MM.1S (cell line): Measurements from ENCODE around the gene TRIM41.

Experiments used
- EZH2 ChIP-seq: fragments of 300-600 bp; sonication (generic); optimal IDR thresholded peaks from 2 replicates; pipeline ENCODE3; 2017; ENCODE audit warnings: low read depth, mild to moderate bottlenecking, antibody characterized with exemption, low read length, mixed read lengths
- EZH2phosphoT487 ChIP-seq: fragments of 300-600 bp; sonication (generic); IDR thresholded peaks from 2 replicates; pipeline ENCODE4 v1.6.1; 2018; ENCODE audit warnings: antibody characterized with exemption, low read length
- TF ChIP-seq, protein P1 (sequence below): fragments of 300-600 bp; sonication (generic); IDR thresholded peaks from 2 replicates; pipeline ENCODE4 v1.5.1; 2016; ENCODE audit warnings: antibody characterized with exemption, low read length, mixed read lengths

DNA sequence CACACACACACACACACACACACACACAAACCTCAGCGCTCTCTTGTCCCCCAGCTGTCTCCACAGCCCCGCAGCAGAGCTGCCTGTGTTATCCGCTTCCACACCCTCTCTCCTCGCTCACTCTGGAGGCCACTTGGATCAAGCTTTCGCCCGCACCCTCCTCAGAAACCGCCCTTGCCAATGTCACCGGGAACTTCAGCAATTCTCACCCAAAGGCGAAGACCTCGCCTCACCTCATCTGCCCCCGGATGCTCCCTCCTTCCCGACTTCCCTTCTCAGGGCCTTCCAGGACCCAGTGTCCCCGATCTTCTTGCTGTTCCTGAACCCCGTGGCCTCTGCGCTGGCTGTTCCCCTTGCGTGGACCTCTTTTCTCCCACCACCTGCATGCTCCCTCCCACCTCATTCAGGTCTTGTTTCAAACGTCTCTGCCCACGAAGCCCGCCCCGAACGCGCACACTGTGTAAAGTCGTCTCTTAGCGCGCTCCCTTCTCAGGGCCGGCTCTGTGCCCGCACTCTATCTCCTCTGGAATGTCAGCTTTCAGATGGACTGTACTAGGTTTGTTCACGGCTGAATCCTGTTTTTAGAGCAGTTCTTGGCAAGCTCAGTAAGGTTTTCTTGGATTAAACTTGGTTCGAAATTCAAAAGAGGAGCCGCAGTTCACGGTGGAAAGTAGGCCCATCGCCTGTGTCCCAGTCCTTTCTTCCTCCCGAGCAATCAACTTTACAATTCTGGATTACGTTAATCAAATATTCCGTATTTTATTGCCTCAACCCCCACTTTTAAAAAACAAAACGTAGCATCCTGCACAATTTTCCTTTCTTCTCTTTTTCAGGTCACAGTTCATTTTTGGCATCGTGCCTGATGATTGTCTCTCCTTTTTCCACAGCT lies 17.1 kb upstream of the TRIM41 start:
- TF ChIP-seq EZH2: no peak
- TF ChIP-seq, protein P1, sequence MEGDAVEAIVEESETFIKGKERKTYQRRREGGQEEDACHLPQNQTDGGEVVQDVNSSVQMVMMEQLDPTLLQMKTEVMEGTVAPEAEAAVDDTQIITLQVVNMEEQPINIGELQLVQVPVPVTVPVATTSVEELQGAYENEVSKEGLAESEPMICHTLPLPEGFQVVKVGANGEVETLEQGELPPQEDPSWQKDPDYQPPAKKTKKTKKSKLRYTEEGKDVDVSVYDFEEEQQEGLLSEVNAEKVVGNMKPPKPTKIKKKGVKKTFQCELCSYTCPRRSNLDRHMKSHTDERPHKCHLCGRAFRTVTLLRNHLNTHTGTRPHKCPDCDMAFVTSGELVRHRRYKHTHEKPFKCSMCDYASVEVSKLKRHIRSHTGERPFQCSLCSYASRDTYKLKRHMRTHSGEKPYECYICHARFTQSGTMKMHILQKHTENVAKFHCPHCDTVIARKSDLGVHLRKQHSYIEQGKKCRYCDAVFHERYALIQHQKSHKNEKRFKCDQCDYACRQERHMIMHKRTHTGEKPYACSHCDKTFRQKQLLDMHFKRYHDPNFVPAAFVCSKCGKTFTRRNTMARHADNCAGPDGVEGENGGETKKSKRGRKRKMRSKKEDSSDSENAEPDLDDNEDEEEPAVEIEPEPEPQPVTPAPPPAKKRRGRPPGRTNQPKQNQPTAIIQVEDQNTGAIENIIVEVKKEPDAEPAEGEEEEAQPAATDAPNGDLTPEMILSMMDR: no peak
- no peak for TF ChIP-seq EZH2phosphoT487
